NT2/D1 (cell line): ENCODE data around the gene C6orf52.

Source experiments
- SUZ12 ChIP-seq: IDR thresholded peaks from 2 replicates; pipeline ENCODE4 v1.6.1; 2011; ENCODE audit not compliant: insufficient read length, insufficient read depth; ENCODE audit errors: extremely low read depth
- YY1 ChIP-seq: IDR thresholded peaks from 2 replicates; pipeline ENCODE4 v1.6.1; 2011; ENCODE audit not compliant: insufficient read length, insufficient read depth
- ZNF274 ChIP-seq: IDR thresholded peaks from 2 replicates; pipeline ENCODE4 v1.6.1; 2011; ENCODE audit warnings: mild to moderate bottlenecking, low read depth, low read length

- TF ChIP-seq ZNF274 (no peak), SUZ12 (no peak), YY1 (no peak)
These were observed 3.6 kb downstream of the C6orf52 start for GRCh38 chr6:10690651-10691445.
